Effector CD8-positive, alpha-beta T cell (primary cell): Measurements from ENCODE around the gene BRPF1.
"Not testable (repeated sequence)": the region's sequence is repeated elsewhere in the genome, so short reads cannot be mapped to it uniquely, and the experiment has no call there.

Source experiments
- DNase-seq: peaks from one replicate; lab custom pipeline; 2025; lab: John Stamatoyannopoulos, UW

BRPF1 gene

DNA sequence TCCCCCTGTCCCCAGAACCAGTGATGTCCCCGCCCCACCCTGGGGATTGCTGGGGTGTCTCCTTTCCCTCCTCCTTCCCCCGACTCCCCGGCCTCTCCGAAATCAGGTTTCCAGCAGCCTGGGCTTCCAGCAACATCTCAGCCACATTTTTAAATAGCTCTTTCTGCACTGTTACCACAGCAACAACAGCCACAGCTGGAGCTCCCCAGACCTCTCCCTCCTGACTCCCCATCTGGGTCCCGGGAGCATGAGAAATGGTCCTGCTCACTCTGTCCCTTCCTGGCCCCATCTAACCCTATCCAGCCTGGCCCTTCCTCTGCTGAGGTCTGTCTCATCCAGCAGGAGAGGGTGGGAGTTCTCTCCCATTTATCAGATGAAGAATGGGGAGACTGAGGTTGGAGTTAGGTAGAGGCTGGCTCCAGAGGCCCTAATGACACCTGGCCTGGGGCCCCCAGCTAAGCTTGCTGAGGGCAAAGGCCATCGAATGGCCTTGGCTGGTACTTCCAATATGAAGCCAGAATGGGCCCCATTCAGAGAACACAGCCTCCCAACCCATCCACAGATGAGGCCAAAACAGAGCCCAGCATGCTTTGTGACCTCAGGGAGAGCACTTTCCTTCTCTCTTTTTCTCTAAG lies 36.7 kb downstream of the BRPF1 start:
- DNase-seq, result no peak

- no peak for DNase-seq
These were observed 37.5 kb downstream of the BRPF1 start for GRCh38 chr3:9769012-9769411.

DNA sequence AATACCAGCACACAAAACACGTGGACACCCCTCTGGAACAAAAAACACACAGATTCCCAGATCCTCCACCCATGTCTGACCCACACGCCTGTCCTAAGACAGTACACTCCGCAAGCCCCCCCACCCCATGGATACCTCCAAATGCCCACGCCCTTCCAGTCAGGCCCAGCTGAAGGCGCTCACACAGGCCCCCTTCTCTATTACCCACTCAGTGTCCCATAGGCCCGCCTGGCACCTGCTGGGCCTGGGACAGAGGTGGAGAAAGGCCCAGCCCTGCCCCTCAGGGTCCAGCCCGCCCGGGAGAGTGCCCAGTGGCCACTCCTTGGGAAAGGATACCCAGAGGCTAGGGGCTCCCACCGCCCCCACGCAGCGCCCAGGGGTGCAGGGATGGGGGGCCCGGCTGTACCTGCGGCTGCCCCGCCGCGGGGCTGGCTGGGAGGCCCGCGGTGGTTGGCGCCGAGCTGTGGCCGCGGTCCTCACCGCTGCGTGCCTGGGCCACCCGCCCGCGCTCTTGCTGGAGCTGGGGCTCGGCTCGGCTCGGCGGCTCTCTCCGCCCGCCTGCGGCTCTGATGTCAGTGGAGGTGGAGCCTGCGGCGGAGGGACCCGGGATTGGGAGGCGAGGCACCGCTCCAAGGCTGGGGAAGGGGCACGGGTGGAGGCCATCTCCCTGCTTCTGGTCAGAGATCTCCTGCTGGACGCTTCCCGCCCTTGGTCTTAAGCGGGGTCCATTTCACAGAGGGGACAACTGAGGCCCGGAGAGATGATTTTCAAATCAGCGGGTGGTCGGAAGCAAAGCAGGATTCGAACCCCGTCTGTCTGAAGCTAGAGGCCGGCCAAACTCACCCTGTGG lies 38.1 kb downstream of the BRPF1 start, which contains the start of gene CAMK1:
CAMK1 (minus strand) TSS at position 522 of the 850 bp plus-strand sequence. CDS start 2,198 bp downstream, outside the sequence.
- no peak for DNase-seq

DNA sequence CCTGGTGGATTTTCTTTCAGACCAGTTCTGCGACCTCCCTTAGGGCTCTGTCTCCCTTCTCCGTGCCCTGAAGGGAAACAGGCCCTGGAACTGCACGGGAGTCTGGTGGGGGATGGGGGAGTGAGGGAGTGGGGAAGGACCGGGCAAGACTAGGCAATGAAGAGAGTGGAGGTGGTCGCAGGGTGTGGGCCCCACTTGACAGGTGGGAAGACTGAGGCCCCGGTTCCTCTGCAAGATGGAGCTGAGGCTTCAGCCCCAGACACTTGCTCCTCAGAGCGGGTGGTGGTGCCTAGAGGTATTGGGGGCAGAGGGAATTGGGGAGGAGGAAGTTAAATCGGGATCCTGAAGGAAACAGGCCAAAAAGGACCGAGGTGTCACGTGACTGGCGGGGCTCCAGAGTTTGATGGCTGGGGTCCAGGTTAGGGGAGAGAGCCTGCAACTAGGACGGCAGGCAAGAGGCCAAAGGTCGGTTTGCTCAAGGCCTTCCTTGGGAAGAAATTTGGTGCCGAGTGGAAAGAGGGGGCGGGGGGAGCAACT lies 38.8 kb downstream of the BRPF1 start:
- DNase-seq, result no peak

- DNase-seq, result not testable (repeated sequence)
These were observed 39.5 kb downstream of the BRPF1 start for GRCh38 chr3:9771007-9771406.

- no peak for DNase-seq
These were observed 45.6 kb downstream of the BRPF1 start for GRCh38 chr3:9776896-9777693.

DNA sequence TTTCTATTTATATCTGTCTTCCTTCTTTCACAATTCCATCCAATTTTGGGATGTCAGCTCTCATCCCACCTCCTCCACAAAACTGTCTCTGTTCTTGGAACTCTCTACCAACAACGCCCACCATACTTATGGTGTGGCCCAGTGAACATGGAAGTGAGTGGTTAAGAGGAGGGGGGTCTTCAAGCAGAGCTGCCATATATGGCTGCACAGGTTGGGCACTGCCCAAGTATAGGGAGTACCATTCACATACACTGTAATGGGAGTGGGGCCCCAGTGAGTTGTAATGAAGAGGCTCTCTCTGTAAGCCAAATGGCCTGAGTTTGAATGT lies 46.1 kb downstream of the BRPF1 start:
- no peak for DNase-seq

DNA sequence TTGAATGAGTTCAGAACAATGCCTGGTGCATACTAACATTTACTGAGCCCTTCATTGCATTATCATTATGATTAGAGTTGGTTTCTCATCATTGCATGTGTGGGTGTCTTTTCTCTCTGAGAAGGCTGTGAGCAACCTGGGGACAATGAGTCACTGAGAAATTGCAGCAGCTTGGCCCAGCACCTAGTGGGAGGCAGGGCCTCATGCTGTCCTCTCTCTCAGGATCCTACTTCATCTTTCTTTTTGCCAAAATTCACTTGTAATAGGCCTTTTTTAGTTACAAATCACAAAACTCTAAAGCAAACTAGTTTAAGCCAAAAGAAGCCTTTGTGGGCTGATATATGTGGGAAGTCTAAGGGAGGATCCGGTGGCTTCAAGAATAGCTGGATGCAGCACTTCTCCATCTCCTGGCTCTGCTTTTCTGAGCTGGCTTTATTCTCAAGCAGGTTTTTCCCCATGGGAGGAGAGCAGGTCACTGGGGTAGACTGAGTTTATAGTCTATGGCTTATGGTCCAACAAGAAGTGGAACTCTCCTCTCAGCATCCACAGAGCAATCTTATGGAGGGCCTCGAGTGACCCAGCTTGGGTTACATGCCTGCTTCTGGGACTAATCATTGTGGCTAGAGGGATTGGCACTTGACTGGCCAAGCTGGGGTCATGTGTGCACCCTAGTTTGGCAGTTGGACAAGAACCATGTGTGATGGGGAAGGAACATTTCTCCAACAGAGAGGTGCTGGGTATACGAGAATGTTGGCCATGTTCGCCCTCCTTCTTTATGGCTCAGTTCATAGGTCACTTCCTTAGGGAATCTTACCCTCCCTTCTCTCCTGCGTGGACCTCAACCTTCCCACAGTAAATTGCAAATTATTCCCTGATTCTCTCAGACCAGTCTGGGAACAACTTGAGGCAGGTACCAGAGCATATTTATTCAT lies 46.9 kb downstream of the BRPF1 start:
- no peak for DNase-seq

DNA sequence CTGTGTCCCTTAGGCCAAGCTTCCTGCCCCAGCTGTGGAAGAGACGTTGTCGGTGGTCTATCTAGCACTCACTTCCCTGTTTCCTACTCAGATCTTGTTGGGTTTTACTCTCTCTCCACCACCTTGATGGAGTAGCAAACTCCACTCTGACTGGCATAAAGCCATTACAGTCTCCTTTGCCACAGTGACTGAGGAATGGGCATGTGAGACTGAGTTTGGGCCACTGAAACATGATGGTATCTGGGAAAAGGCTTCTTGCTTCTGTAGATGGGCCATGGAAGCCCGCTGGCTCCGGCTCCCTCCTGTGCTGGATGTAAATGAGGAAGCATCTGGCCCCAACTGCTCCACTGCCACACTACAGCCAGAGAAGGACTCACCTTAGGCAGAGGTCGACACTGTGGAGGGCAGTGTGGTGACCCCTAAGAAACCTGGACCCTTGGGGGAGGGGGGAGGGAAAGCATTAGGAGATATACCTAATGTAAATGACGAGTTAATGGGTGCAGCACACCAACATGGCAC lies 47.6 kb downstream of the BRPF1 start:
- DNase-seq, result no peak

- DNase-seq, result no peak
These were observed 48.4 kb downstream of the BRPF1 start for GRCh38 chr3:9779721-9780457.

- no peak for DNase-seq
These were observed 48.9 kb downstream of the BRPF1 start for GRCh38 chr3:9780458-9780812.

- DNase-seq, result no peak
These were observed 49.4 kb downstream of the BRPF1 start for GRCh38 chr3:9780910-9781309.

- DNase-seq, result no peak
These were observed 50.0 kb downstream of the BRPF1 start for GRCh38 chr3:9781551-9781950.

DNA sequence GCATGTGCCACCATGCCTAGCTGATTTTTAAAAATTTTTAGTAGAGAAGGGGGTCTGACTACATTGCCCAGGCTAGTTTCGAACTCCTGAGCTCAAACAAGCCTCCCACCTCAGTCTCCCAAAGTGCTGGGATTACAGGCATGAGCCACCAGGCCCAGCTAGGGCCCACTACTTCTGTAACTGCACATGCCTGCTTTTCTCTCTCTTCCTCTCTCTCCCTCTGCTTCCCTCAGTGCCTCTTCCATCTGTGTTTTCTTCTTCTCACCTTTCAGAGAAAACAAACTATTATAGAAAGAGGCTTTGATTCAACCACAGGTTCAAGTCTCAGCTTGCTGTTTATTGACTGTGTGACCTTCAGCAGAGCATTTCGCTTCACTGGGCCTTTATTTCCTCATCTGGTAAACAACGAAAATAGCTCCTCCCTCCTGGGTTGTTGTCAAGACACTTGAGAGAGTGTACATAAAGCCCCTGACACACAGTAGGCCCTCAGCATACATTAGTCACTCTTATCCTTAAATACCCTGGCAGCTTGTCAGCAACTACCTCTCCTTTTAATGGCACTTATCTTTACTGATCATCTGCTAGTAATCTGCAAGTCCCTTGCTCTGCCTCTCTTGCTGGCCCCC lies 50.6 kb downstream of the BRPF1 start:
- DNase-seq, result no peak

DNA sequence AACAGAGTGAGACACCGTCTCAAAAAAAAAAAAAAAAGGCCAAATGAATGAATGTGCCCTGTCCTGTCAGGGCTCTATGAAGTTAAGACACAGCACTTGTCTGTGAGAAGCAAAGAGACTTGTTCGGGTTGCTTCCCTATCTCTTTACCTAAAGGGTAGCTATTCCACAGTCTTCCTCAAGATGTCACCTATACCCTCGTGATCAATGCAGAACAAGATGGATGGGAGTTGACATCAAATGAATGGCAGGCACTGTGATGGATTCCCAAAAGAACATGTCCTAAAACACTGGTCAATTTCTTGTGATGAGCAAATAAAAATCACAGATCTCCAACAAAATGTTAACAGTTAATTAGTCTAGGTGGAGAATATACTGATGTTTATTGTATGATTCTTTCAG lies 51.2 kb downstream of the BRPF1 start:
- no peak for DNase-seq

DNA sequence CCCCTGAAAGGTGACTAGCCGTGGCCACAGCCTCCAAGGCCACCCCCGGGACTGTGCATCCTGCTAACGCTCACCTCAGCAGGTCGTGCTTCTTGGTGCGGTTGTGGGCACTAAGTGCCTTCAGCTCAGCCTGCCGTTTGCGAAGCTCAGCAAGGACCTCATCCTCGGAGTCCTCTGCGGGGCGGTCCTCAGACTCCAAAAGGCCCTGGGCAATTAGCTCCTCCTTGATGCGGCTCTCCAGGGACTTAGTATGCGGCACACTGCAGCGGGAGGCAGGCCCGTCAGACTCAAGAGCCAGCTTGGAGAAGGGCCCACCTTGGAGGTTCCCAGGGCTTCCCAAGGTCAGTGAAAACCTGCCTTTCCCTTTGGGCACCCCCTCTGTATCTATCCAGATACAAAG lies 52.4 kb downstream of the BRPF1 start:
- no peak for DNase-seq

GRCh38 chr3:9784965-9785364 lies 53.4 kb downstream of the BRPF1 start:
- DNase-seq, result no peak

DNA sequence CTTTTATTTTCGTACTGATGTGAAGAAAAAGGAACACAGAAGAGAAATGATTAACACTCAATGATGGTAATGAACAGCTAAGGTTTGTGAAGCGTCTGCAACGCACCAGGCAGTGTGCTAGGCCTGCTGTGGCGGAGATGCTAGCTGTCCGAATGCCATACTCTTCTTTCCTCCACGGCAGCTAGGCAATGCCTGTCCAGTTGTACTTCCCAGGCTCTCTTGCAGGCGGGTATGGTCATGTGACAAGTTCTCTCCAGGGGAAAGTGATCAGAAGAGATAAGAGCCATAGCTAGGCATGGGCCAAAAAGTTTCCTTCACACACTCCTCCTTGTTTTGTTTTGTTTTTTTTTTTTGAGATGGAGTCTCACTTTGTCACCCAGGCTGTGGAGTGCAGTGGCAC lies 54.1 kb downstream of the BRPF1 start:
- DNase-seq, result no peak

- no peak for DNase-seq
These were observed 54.7 kb downstream of the BRPF1 start for GRCh38 chr3:9786209-9786739.
